GM20000 (cell line): Measurements from ENCODE around the gene SLC38A8.

ENCODE experiments used
- DNase-seq: peaks from one replicate; pipeline ENCODE4 v3.0.0; 2012; ENCODE audit warnings: low spot score
- CTCF ChIP-seq: IDR thresholded peaks from 2 replicates; pipeline ENCODE4 v1.5.1; 2012; ENCODE audit warnings: mild to moderate bottlenecking, control low read depth; ENCODE audit errors: extremely low read depth, missing control alignments

The SLC38A8 gene

DNA sequence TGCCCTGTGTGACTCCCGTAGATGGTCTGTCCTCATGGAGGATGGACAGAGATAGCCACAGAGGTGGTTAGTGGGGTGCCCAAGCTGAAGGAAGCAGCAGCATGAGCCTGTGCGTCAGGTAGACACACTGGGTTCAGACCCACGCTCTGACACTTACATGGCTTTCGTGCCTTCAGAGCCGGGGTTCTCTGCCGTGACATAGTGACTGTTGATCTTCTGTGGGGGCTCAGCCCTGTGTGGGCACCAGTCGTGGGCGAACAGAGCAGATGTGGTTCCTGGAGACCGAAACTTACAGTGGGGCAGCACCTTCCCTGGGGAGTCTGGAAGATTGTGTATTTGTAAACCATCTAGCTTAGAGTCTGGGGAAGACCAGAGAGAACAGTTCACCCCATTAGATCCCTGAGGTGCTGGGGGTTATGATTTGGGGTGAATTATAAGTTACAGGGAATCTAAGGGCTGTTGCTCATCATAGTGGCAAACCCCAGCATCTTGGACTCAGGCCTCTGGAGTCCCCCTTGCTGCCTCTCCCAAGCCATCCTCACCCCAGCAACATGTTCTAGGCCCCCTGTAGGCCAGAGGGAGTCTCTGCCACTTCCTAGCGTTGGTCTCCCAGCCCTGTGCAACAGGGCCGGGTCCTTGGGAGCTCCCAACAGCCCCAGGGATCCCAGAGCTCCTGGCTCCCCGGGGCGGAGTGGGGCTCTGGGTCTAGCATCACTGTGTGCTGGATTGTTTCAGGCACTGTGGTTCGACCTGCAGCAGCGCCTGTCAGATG lies 45.9 kb downstream of the SLC38A8 start:
- no peak for DNase-seq
- TF ChIP-seq CTCF = no peak

- DNase-seq = no peak
- no peak for TF ChIP-seq CTCF
Measured at GRCh38 chr16:83995754-83996153, 46.8 kb downstream of the SLC38A8 start.

DNA sequence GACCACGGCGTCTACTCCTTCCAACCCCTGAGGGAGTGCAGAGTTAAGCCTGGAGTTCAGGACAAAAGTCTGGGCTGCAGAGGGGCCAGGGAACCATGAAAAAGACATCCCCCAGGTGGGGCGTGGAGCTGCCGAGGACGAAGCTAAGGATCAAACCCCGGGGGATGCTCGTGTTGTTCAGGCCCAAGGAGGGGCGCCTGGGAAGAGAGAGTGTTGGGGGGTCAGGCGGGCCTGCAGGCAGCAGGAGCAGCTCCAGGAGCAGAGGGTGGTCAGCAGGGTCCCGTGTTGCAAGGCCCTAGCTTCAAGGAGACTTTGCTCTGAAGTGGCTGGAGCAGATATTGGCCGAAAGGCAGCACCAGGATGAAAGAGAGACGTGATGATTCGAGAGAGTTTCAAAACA lies 47.9 kb downstream of the SLC38A8 start:
- no peak for TF ChIP-seq CTCF
- DNase-seq = no peak

- no peak for DNase-seq
- TF ChIP-seq CTCF = no peak
Measured at GRCh38 chr16:83994087-83994486, 48.5 kb downstream of the SLC38A8 start.

DNA sequence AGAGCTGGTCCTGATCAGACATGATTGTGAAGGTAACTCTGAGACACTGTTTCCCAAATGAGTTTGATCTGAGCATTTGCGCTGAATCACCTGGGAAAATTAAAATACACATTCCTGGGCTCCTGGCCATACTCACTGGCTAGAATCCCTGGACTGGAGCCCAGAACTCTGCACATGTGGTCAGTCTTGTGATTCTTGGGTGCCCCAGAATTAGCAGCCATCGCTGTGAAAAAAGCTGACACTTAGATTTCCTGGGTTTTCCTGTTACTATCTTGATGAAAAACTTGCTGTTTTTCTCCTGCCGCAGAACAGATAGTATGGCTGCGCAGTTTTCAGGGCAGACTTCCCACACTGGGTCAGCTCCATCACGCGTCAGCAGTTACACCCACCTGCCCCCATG lies 50.0 kb downstream of the SLC38A8 start:
- DNase-seq = no peak
- no peak for TF ChIP-seq CTCF

DNA sequence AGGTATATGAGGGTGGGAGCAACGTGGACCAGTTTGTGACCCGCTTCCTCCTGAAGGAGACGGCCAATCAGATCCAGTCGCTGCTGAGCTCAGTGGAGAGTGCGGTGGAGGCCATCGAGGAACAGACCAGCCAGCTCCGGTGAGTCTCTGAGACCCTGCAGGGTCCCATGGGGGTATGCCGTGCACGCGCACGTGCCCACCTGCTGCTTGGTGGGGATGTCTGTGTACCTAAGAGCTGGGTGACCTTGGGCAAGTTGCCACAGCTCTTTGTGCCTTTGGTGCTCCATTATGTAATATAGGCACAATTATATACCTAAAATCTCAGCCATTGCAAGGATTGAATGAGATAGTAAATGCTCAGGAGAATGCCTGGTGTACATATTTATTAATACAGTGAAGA lies 52.1 kb downstream of the SLC38A8 start:
- no peak for DNase-seq
- no peak for TF ChIP-seq CTCF

DNA sequence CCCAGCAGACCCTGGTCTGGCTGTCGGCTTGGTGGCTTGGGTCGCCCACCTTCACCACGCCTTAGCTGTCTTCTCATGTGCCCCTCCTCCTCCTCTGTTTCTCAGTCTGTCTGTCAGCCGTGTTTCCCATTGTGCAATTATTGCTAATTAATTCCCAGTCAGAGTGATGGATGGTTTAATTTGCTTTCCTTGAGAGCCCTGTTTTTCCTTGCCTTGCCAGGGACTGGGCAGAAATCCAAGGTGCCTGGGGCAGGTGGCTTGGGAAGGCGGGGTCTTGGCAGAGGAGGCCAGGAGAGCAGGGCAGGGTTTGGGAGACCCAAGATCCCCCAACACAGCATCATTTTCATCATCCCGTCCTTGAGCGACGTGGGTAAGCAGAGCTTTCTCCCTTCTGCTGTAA lies 53.3 kb downstream of the SLC38A8 start:
- no peak for DNase-seq
- TF ChIP-seq CTCF = no peak
